ENCODE results near the gene PSMD2.
A peak's percentile ranks its signal among the peaks of the same experiment; 100 is the strongest.
"Not testable (repeated sequence)": the region's sequence is repeated elsewhere in the genome, so short reads cannot be mapped to it uniquely, and the experiment has no call there.

The PSMD2 gene

DNA sequence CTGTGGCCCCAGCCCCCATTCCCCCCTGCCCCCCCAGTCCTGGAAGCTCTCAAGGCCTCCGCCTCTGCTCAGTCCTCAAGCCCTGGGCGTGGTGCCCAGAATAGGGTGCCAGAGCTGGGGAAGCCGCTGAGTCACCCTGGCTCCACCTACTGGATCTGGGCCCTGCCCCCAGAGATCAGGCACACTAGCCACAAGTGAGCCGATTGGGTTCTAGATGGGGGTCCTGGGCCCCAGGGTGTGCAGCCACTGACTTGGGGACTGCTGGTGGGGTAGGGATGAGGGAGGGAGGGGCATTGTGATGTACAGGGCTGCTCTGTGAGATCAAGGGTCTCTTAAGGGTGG is 21.0 kb downstream of the PSMD2 start:
- peak; percentile 95 for DNase-seq

- no peak for DNase-seq
These were observed 22.6 kb downstream of the PSMD2 start for GRCh38 chr3:184321666-184322065.

DNA sequence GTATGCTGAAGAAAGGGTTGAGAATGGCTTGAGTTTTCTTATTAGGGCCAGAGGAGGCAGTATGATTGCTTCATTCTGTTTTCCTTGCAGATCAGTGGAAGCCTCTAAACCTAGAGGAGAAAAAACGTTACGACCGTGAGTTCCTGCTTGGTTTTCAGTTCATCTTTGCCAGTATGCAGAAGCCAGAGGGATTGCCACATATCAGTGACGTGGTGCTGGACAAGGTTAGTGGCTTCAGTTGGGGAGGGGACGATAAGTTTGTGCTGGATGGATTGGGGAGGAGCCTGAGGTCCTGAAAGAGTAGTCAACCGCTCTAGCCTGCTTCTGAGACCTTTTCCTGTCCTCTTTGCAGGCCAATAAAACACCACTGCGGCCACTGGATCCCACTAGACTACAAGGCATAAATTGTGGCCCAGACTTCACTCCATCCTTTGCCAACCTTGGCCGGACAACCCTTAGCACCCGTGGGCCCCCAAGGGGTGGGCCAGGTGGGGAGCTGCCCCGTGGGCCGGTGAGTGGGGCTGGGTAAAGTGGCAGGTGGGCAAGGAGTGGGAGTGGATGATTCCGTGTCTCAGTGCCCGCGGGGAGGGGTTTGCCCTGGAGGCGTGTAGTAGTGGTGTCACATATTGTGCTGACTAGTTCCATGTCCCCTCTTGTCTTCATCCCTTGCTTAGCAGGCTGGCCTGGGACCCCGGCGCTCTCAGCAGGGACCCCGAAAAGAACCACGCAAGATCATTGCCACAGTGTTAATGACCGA is 23.9 kb downstream of the PSMD2 start:
- no peak for DNase-seq

DNA sequence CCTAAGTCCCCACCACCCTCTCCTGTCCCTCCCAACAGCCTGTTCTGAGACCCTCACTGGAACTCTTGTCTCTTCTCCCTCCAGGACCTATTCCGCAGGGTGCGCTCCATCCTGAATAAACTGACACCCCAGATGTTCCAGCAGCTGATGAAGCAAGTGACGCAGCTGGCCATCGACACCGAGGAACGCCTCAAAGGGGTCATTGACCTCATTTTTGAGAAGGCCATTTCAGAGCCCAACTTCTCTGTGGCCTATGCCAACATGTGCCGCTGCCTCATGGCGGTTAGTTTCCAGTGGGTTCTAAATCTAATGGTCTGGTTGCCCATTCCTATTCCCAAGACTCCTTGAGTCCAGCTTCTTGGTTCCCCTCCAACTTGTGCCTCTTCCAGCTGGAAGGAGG is 24.7 kb downstream of the PSMD2 start:
- no peak for DNase-seq

DNA sequence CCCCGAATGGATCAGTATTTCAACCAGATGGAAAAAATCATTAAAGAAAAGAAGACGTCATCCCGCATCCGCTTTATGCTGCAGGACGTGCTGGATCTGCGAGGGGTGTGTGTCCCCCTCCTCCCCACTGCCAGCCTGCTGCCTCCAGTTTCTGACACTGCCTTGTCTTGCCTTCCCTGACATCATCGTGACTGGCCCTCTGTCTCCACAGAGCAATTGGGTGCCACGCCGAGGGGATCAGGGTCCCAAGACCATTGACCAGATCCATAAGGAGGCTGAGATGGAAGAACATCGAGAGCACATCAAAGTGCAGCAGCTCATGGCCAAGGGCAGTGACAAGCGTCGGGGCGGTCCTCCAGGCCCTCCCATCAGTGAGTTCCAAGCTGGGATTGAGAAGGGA is 26.2 kb downstream of the PSMD2 start:
- DNase-seq = no peak

GRCh38 chr3:184325715-184326369 is 26.8 kb downstream of the PSMD2 start:
- DNase-seq = no peak

DNA sequence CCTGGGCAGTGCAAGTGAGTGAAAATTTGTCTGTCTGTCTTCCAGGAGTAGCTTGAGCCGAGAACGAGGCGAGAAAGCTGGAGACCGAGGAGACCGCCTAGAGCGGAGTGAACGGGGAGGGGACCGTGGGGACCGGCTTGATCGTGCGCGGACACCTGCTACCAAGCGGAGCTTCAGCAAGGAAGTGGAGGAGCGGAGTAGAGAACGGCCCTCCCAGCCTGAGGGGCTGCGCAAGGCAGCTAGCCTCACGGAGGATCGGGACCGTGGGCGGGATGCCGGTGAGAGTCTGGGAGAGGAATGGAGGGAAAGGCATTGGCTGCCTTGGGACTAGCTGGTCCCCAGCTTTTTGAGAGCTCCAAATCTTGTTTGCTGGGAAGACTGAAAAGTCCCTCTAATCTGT is 28.1 kb downstream of the PSMD2 start:
- no peak for DNase-seq

GRCh38 chr3:184328516-184328915 is 29.5 kb downstream of the PSMD2 start:
- no peak for DNase-seq

- DNase-seq = peak; percentile 82
These were observed 33.5 kb downstream of the PSMD2 start for GRCh38 chr3:184332370-184333090.

- no peak for DNase-seq
These were observed 34.1 kb downstream of the PSMD2 start for GRCh38 chr3:184333190-184333589.

DNA sequence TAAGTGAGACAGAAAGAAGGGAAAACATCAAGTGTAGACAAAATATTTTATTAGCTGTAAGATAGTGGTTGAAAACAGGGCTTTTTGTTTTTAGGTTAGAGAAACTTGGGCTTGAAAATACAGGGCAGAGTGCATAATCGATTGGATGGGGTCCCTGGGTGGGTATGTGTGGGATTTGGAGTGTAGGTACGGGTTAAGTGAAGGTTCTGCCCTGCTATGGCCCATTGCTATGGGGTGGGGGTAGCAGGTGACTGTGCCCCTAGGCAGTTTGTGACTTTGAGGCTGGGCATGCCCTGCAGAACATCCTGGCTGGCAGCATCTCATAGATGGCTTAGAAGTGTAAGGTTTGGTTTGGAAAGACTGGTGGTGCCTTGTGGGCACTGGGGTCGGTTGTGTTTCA is 34.7 kb downstream of the PSMD2 start:
- DNase-seq = no peak

- DNase-seq = no peak
These were observed 35.6 kb downstream of the PSMD2 start for GRCh38 chr3:184334470-184335158.

GRCh38 chr3:184335291-184335660 is 36.2 kb downstream of the PSMD2 start:
- DNase-seq = no peak

DNA sequence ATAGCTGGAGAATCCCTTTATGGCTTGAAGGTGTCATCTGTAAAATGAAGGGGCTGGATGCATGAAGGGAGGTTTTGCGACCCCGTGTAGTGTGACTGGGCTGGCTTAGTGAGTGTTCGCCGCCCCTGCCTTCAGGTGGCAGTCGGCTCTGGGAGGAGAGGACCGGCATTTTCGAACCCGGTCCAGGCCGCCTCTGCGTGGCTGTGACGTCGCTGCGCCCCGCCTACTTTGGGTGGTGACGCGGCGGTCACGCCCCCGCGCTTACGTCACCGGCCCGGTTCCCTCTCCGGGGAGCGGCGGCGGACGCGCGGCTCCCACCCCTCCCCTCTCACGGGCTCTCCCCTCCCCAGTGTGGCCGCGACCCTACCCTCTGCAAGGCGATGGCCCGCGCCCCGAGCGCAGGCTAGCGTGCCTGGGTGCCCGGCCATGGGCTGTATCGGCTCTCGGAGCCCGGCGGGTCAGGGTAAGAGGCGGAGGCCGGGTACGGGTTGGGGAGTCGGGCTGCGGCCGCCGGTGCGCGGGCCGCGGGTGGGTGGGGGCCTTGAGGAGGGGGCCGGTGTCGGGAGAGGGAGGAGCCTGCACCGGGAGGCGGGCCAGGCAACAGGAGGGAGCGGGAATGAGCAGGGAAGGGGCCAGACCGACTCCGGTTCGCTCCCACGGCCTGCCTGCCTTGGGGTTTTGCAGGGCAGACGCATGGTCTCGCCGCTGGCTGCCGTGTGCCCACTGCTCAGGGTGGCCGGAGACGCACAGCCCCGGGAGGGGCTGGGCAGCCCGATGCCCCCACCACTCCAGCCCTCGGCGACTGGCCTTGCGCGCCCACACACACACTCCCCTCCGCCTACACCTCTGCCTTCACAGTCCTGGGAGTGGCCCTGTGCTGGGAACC is 36.9 kb downstream of the PSMD2 start:
- peak; percentile 51 for DNase-seq

- DNase-seq = no peak
These were observed 37.7 kb downstream of the PSMD2 start for GRCh38 chr3:184336547-184337398.

- DNase-seq = no peak
These were observed 38.3 kb downstream of the PSMD2 start, which contains the start of gene FAM131A for GRCh38 chr3:184337399-184337714. TSS of gene FAM131A (plus strand) at chr3:184337600. CDS start at chr3:184337631, 31 bp downstream.

GRCh38 chr3:184337981-184338380 is 38.9 kb downstream of the PSMD2 start:
- no peak for DNase-seq

DNA sequence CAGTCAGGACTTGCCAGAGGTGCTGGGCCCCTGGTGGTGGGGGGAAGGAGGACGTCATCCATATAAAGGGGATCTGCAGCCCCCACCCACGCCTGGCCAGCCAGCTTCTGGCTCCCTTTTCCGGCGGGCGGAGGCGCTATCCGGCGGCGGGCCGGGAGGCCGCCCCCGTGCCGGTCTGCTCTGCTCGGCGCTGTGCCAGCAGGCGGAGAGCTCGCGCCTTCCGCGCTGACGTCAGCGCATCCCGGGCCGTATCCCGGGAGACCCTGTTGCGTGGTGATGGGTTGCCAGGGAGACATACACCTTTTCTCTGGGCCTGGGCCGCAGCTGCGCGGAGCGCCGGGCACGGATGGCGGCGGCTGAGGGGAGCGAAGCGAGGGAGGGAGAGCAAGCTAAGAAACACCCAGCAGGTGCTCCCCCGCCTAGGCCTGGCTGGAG is 39.5 kb downstream of the PSMD2 start:
- DNase-seq = no peak

GRCh38 chr3:184339001-184339400 is 40.0 kb downstream of the PSMD2 start:
- no peak for DNase-seq

GRCh38 chr3:184339451-184340135 is 40.6 kb downstream of the PSMD2 start:
- DNase-seq = not testable (repeated sequence)

GRCh38 chr3:184341925-184342324 is 42.9 kb downstream of the PSMD2 start:
- no peak for DNase-seq
